ENCODE data around the gene RGS14. TPM values are rescaled to one million over a fixed set of nuclear protein-coding genes. Genes with fewer than 3 reads are reported as not detected.

RGS14 gene
- total RNA-seq, 4 donors from 2014 or later, result 7.0 to 16.4 (median 7.5) TPM

GRCh38 chr5:177368869-177369644, 11.3 kb downstream of the RGS14 start:
- TF ChIP-seq CTCF (IDR thresholded peaks at IDR 0.05; ENCODE audit: low read depth), result no peak

- no peak for TF ChIP-seq CTCF (IDR thresholded peaks at IDR 0.05; ENCODE audit: low read depth)
Measured at GRCh38 chr5:177369645-177370440, 12.1 kb downstream of the RGS14 start.

GRCh38 chr5:177370488-177371119, 12.9 kb downstream of the RGS14 start:
- no peak for TF ChIP-seq CTCF (IDR thresholded peaks at IDR 0.05; ENCODE audit: low read depth)

- no peak for TF ChIP-seq CTCF (IDR thresholded peaks at IDR 0.05; ENCODE audit: low read depth)
Measured at GRCh38 chr5:177371120-177372033, 13.7 kb downstream of the RGS14 start.

- no peak for TF ChIP-seq CTCF (IDR thresholded peaks at IDR 0.05; ENCODE audit: low read depth)
Measured at GRCh38 chr5:177372034-177372896, 14.5 kb downstream of the RGS14 start.

- no peak for TF ChIP-seq CTCF (IDR thresholded peaks at IDR 0.05; ENCODE audit: low read depth)
Measured at GRCh38 chr5:177372910-177373309, 15.2 kb downstream of the RGS14 start.
